ENCODE measurements around the gene TIMP2.
A peak's percentile ranks its signal among the peaks of the same experiment; 100 is the strongest.

TIMP2 gene

GRCh38 chr17:78812855-78813254 lies 112.3 kb downstream of the TIMP2 start:
- no peak for DNase-seq (ENCODE audit: low read depth in 2 of 2)

- no peak for DNase-seq (ENCODE audit: low read depth in 2 of 2)
Observed at GRCh38 chr17:78808163-78808562, 117.0 kb downstream of the TIMP2 start.

- no peak for DNase-seq (ENCODE audit: low read depth in 2 of 2)
Observed at GRCh38 chr17:78806451-78806850, 118.7 kb downstream of the TIMP2 start.

- peak; percentile 46 to 58 for DNase-seq (ENCODE audit: low read depth in 2 of 2)
Observed at GRCh38 chr17:78805301-78805700, 119.9 kb downstream of the TIMP2 start.

- no peak for DNase-seq (ENCODE audit: low read depth in 2 of 2)
Observed at GRCh38 chr17:78804777-78805176, 120.4 kb downstream of the TIMP2 start.

GRCh38 chr17:78803186-78803845 lies 121.9 kb downstream of the TIMP2 start:
- no peak for DNase-seq (ENCODE audit: low read depth in 2 of 2)

Measured in stimulated activated CD4-positive, alpha-beta T cell treated with anti-CD3 and anti-CD28 coated beads, Interleukin-12 subunit alpha, Interleukin-12 subunit beta, amount 100 ng/mL, for 24 hours (primary cell).